ENCODE data around the gene ADAMTSL2. TPM values are rescaled to one million over a fixed set of nuclear protein-coding genes. Genes with fewer than 3 reads are reported as not detected.

The ADAMTSL2 gene
- 8.9 TPM for total RNA-seq

GRCh38 chr9:133534346-133535291 lies at the start of gene ADAMTSL2:
ADAMTSL2 (plus strand) TSS chr9:133534704; CDS start chr9:133536713, 2,009 bp downstream.

GRCh38 chr9:133524679-133525228 lies 9.8 kb upstream of the ADAMTSL2 start, which contains the start of gene MYMK:
MYMK (minus strand) TSS chr9:133524959; CDS start chr9:133524844, 115 bp downstream.

GRCh38 chr9:133609311-133610098 lies 75.0 kb downstream of the ADAMTSL2 start, which contains the start of gene FAM163B:
FAM163B (minus strand) TSS chr9:133609389; CDS start chr9:133580223, 29,166 bp downstream.

Other genes with a start within 250 kb of the ADAMTSL2 start
- 18.0 TPM for gene SURF6, start 198.5 kb upstream of the ADAMTSL2 start, total RNA-seq
- gene MED22, start 186.6 kb upstream of the ADAMTSL2 start, total RNA-seq = 27.1 TPM
- 1,659 TPM for gene RPL7A, start 186.5 kb upstream of the ADAMTSL2 start, total RNA-seq
- gene SURF1, start 178.2 kb upstream of the ADAMTSL2 start, total RNA-seq = 29.8 TPM
- 22.6 TPM for gene SURF2, start 178.2 kb upstream of the ADAMTSL2 start, total RNA-seq
- 148 TPM for gene SURF4, start 158.6 kb upstream of the ADAMTSL2 start, total RNA-seq
- 2.0 TPM for gene STKLD1, start 158.3 kb upstream of the ADAMTSL2 start, total RNA-seq
- 15.8 TPM for gene REXO4, start 116.7 kb upstream of the ADAMTSL2 start, total RNA-seq
- 6.0 TPM for gene ADAMTS13, start 112.3 kb upstream of the ADAMTSL2 start, total RNA-seq
- gene CACFD1, start 74.7 kb upstream of the ADAMTSL2 start, total RNA-seq = 23.3 TPM
- gene SLC2A6, start 55.6 kb upstream of the ADAMTSL2 start, total RNA-seq = 4.0 TPM
- 2.8 TPM for gene MYMK, start 9.7 kb upstream of the ADAMTSL2 start, total RNA-seq
- 2.7 TPM for gene FAM163B, start 74.7 kb downstream of the ADAMTSL2 start, total RNA-seq
- gene DBH, start 101.7 kb downstream of the ADAMTSL2 start, total RNA-seq = 1.1 TPM
- gene SARDH, start 203.6 kb downstream of the ADAMTSL2 start, total RNA-seq = 19.6 TPM